ENCODE results near the gene AAMDC.
"Not testable (repeated sequence)": the region's sequence is repeated elsewhere in the genome, so short reads cannot be mapped to it uniquely, and the experiment has no call there.

AAMDC gene

DNA sequence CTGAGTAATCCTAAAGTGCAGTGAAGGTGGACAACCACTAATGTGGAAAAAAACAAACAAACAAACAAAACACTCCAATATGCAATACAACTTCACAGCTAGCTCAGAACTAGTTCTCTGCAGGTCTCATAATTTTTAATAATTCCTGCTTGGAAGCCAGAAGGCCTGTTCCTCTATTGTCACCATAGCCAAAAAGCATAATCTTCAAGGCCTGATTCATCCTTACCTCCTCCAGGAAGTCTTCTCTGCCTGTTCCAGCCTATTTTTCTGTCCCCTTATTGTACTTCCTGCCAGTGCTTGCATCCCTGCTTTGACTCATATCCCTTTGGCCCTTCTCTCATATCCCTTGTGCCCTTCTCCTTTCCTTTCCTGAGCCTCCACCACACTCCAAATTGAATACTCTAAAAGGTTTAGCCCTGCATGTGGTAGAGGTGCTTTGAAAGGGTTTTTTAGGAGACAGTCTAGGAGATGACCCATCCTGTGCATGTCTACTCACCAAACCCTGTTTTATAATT is 69.2 kb downstream of the AAMDC start:
- DNase-seq = not testable (repeated sequence)

DNA sequence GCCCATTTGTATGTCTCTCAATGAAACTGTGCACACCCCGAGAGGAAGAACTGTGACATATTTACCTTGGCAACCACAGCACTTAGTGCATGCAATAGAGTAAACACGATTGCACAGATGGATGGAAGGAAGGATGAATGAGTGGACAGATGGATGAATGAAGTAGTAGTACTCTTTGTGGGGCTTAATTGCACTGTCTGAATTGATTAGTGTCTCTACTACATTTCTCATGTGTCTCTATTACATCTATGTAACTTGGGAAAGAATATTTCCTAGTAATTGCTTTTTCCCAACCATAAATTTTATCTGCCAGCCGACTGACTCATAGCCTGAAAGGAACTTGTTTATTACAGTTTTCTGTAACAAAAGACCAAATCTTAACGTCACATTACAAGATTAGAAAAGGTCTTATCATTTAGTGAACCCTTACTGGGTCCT is 69.7 kb downstream of the AAMDC start:
- DNase-seq = not testable (repeated sequence)

GRCh38 chr11:77891256-77891655 is 70.3 kb downstream of the AAMDC start:
- not testable (repeated sequence) for DNase-seq

GRCh38 chr11:77891703-77892102 is 70.8 kb downstream of the AAMDC start:
- DNase-seq = not testable (repeated sequence)

GRCh38 chr11:77894949-77895348 is 74.0 kb downstream of the AAMDC start:
- not testable (repeated sequence) for DNase-seq

- no peak for DNase-seq
These were observed 87.9 kb downstream of the AAMDC start for GRCh38 chr11:77908835-77909234.

DNA sequence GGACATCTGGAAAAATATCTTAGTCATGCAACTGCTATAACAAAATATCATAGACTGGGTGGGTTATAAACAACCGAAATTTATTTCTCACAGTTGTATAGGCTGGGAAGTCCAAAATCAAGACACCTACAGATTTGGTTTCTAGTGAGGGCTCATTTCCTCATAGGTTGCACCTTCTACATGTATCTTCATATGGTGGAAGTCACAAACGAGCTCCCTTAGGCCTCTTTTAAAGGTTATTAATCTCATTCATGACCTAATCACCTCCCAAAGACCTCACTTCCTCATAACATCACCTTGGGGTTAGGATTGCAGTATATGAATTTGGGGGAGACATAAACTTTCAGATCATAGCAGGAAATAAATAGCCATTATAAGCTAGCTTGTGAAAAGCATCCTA is 88.3 kb downstream of the AAMDC start:
- no peak for DNase-seq

DNA sequence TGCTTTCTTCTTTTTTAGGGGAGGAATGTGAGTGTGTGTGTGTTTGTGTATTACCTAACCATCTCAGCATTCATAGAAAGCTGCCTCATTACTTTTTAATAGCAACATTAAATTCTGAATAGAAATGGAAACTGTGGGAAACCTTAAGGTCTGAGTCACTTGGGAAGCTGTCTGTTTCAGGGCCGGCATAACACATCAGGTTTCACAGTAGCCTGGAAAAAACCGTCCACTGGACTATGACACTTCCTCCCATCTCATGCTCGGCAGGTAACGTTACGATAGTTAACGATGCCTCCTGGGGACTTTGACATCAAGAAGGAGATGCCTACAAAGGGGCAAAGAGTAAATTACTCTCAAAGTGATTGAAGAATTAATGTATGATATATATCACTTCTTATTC is 89.9 kb downstream of the AAMDC start:
- DNase-seq = not testable (repeated sequence)

GRCh38 chr11:77913608-77914306 is 92.8 kb downstream of the AAMDC start:
- DNase-seq = not testable (repeated sequence)

- DNase-seq = not testable (repeated sequence)
These were observed 93.4 kb downstream of the AAMDC start for GRCh38 chr11:77914307-77914791.

DNA sequence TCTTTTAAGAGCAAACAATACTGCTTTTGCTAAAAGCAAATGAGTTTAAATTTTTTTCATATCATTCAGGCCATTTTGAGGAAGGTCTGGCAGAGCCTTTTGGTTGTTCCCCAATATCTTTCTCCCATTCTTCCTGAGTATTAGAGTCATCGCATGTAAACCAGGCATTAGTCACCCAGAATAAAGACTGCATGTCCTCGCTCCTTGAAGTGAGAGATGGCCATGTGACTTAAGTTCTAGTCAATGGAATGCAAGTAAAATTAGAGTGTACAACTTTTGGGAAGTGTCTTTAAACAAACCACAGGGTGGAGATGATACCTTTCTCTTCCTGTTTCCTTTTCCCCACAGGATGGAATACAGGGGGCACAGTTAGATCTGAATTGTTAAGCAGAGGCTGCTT is 96.8 kb downstream of the AAMDC start:
- DNase-seq = not testable (repeated sequence)
